GM19455 (cell line): Measurements from ENCODE around the gene PTOV1.
"Not testable (repeated sequence)": the region's sequence is repeated elsewhere in the genome, so short reads cannot be mapped to it uniquely, and the experiment has no call there.

ENCODE experiments used
- ATAC-seq: cut with Tn5 transposase; IDR thresholded peaks from one replicate; pipeline ENCODE4 v1.9.1; 2021; ENCODE audit not compliant: unreplicated experiment

The PTOV1 gene

DNA sequence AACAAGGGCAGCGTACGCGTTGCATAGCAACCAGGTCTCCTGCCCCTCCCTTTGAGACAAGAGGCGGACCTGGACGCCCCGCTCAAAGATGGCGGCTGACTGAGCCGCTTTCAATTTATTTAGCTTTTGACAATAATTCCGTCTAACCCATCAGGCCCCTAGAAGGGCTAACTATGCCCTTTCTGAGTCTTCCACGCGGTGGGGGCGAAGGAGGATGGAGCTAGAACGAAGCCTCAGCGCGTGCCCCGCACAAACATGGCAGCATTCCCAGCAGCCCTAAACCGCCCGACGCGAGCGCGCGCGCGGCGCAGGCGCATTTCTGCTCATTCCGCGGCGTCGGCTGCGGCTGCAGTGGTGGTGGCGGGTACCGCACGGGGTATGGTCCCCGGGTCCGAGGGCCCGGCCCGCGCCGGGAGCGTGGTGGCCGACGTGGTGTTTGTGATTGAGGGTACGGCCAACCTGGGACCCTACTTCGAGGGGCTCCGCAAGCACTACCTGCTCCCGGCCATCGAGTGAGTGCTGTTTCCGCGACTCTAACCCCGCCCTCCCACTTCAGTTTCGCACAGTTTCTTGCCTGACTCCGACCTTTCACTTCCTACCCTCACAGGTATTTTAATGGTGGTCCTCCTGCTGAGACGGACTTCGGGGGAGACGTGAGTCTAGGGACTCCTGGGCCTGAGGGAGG is 32.9 kb upstream of the PTOV1 start, which contains the start of gene MED25:
Gene MED25 (plus strand): TSS at position 326 of the 685 bp plus-strand sequence. CDS start 53 bp downstream, at position 379.
- peak; percentile 72 for ATAC-seq

DNA sequence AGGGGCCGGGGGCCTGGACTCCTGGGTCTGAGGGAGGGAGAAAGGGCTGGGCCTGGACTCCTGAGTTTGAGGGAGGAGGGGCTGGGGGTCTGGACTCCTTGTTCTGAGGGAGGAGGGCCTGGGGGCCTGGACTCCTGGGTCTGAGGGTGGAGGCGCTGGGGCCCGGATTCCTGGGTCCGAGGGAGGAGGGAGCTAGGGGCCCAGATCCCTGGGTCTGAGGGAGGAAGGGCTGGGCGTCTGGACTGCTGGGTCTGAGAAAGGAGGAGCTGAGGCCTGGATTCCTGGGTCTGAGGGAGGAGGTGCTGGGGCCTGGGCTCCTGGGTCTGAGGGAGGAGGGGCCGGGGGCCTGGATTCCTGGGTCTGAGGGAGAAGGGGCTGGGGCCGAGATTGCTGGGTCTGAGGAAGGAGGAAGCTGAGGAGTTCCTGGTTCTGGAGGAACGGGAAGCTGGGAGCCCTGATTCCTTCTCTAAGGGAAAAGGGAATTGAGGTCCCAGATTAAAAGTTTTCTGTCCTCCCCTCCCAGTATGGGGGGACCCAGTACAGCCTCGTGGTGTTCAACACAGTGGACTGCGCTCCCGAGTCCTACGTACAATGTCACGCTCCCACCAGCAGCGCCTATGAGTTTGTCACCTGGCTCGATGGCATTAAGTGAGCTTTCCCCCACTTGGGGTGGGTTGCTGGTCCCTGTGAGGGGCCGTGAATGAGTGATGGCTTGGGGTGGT is 32.1 kb upstream of the PTOV1 start:
- no peak for ATAC-seq

DNA sequence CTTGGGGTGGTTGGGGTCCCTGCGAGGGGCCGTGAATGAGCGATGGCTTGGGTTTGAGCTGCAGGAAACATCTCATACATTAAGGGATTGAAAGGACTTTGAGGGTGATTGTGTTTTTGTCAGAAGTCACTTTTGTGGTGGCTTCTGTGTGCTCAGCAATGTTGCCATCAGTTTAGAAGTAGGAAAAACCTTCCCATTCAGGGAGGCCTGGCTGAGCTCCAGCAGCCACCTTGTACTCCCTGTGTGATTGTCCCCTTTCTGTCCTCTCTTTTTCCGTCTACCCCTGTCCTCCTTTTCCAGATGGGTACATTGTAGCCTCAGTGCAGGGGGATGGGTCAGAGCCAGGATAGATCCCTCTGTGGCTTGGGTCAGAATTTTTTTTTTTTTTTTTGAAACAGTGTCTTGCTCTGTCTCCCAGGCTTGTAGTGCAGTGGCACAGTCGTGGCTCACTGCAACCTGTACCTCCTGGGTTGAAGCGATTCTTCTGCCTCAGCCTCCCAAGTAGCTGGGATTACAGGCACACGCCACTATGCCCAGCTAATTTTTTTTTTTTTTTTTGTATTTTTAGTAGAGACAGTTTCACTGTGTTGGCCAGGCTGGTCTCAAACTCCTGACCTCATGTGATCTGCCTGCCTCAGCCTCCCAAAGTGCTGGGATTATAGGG is 31.4 kb upstream of the PTOV1 start:
- ATAC-seq, result not testable (repeated sequence)

GRCh38 chr19:49820125-49820524 is 30.8 kb upstream of the PTOV1 start:
- ATAC-seq, result no peak

DNA sequence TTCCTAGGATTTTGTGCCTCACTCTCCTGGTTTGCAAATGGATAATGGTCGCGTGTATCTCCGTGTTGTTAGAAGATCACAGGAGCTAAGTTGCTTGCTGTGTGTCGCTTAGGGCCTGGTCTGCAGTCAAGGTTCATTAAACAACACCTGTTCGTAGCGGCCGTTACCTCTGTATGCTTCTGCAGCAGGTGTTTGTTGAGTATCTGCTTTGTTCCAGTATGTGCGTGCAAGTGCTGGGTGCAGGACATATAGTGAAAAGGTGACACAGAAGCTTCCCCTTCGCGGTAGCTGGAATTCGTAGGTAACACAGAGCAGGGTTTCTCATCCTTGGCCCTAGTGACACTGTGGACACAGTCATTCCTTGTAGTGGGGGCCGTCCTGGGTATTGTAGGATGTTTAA is 27.5 kb upstream of the PTOV1 start:
- ATAC-seq, result no peak

- no peak for ATAC-seq
These were observed 26.3 kb upstream of the PTOV1 start for GRCh38 chr19:49824662-49825061.

DNA sequence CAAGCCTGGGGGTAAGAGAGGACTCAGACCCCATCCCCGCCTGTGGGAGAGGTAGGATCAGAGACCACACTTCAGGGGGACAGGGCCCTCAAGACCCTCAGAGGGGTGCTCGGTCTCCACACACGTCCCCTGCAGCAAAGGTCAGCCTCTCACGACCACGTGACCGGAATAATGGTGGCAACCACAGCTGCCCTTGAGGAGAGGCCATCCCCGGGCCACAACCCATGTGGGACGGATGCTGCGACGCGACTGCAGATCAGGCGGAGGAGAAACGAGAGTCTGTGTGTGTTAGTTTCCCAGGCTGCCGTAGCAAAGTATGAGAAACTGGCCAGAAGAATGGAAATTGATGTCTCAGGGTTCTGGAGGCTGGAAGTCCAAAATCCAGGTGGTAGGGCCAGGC is 23.9 kb upstream of the PTOV1 start:
- ATAC-seq, result no peak

GRCh38 chr19:49829200-49829599 is 21.8 kb upstream of the PTOV1 start:
- no peak for ATAC-seq

GRCh38 chr19:49829721-49830120 is 21.2 kb upstream of the PTOV1 start:
- no peak for ATAC-seq

- no peak for ATAC-seq
These were observed 20.2 kb upstream of the PTOV1 start for GRCh38 chr19:49830766-49831165.

DNA sequence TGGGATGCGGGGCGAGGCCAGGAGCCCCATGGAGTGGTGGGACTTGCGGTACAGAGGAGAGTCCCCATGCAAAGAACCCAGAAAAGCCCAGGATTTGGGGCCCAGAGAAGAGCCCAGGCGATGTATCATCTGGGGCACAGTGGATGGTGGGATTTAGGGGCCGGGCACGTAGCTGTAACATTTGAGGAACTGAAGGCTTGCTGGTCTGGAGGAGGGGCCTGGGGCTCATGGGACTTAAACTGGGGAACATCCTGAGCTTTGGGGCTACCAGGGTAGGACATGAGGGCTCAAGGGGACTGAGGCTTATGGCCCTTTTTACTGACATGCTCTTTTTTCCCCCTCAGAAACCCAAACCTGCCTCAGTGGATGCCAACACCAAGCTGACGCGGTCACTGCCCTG is 19.4 kb upstream of the PTOV1 start:
- ATAC-seq, result no peak

- no peak for ATAC-seq
These were observed 18.4 kb upstream of the PTOV1 start for GRCh38 chr19:49832556-49832955.

DNA sequence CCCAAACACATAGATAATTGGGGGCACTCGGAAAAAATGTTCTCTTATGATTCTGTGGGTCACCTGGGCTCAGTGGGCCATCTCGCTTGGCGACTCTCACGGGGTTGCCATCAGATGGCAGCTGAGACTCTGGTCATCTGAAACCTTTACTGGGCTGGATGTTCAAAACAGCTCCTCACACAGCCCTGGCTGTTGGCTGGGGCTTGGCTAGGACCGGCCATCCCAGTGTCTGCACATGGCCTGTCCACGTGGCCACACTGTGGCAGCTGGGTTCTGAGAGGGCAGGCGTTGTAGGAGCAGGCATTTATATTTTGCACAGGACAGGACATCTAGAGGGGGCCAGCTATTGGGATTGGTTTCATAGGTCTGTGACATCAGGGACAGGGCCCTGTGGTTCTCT is 17.4 kb upstream of the PTOV1 start:
- no peak for ATAC-seq

GRCh38 chr19:49835562-49835961 is 15.4 kb upstream of the PTOV1 start:
- no peak for ATAC-seq

DNA sequence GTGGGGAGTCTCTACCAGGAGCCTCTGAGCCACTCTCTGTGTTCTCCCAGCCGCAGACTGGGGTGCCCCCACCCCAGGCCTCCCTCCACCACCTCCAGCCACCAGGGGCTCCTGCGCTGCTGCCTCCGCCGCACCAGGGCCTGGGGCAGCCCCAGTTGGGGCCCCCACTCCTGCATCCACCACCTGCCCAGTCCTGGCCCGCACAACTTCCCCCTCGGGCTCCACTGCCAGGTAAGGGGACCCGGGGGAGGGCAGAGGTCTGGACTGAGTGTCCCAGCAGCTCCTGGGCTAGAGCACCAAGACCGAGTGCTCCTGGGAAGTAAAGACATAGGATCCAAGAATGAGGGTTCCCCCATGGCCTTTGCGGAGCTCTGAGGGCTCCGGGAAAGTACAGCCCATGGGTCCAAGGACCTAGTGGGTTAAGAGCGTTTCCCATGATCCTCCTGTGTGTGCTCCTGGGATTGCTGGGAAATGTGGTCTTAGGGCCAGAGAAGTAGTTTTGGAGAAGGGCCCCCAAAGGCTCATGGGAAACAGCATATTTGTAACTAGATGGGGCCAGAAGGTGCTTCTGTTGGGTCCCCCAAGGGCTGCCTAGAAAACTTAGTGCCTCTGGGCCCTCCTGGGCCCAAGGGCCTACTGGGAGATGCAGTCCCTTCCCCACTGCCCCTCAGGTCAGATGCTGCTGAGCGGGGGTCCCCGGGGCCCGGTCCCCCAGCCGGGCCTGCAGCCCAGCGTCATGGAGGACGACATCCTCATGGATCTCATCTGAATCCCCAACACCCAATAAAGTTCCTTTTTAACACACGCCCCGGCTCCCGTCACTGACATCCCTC is 14.6 kb upstream of the PTOV1 start:
- ATAC-seq, result no peak

GRCh38 chr19:49837009-49837310 is 14.0 kb upstream of the PTOV1 start:
- ATAC-seq, result no peak

GRCh38 chr19:49837425-49837824 is 13.5 kb upstream of the PTOV1 start:
- ATAC-seq, result no peak

DNA sequence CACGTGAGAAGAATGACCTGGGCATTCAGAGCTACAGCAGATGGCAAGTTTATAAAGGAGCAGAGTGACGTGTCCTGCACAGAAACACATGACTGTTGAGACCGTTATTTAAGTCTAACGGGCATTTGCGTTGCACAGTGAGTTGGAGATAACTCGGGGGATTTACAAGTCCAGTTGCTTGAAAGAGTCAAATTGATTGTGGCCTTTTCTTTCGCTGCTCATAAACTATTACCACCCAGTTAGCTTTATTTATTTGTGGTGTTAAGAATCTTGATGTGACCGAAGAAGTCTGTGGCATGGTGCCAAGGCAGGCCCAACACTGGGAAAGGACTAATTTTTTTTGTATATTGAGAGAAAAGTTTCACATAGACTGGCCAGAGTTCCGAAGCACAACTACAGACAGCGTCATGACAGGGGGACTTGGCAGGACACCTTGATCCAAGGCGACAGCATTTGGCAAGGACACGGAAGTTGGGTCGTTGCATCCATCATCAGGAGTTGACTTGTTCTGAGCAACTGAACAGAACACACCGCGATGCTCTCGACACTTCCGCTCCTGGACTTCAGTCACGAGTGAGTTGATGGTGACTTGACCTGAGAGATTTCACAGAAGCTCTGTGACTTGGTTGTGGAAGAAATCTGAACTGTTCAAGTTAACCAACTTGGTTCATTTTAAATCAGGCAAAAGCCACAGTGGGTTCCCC is 11.9 kb upstream of the PTOV1 start:
- ATAC-seq, result no peak

DNA sequence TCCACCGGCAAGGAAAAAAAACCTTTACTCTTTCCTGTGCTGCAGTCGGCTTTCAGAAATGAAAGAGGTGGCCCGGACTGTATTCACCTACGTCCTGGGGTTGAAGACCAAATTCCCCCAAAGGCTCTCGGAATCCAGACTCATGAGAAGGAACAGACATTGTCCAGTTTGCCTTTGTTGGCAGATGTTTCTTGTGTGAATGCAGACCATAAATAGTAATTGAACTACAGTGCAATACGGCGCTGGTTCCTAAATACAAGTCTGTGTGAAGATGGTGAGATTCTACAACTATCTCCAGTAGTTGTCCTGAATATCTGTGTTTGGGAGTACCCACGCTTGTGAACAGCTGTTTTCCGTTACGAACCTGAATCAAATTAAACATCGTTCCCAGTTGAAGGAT is 11.2 kb upstream of the PTOV1 start:
- ATAC-seq, result no peak

DNA sequence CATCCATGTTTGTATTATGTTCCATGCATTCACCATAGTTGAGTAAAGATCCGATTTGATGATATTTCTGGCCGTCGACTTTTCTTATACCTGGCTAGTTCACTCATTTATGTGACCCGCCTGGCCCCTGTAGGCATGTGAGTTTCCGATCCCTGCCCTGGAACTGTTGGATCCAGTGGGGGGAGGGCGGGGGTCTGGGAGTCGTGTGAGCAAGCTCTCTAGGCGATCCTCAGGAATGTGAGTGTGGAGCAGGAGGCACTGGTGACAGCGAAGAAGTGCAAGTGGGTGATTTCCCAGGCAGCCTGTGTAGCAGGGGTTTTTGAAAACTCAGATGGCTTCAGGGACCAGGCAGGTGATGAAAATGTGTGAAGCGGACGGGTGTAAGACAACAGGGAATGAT is 10.6 kb upstream of the PTOV1 start:
- ATAC-seq, result no peak

- no peak for ATAC-seq
These were observed 10.2 kb upstream of the PTOV1 start for GRCh38 chr19:49840736-49841249.
